ENCODE results near the gene COL19A1.

Gene COL19A1

GRCh38 chr6:70040766-70041165 is 174.4 kb downstream of the COL19A1 start:
- H2AFZ ChIP-seq (ENCODE audit: low read length), result no peak overlapping the region
- H3K36me3 ChIP-seq (ENCODE audit: insufficient read depth, low read length), result no peaks in the 10 kb centered on the region
- H3K79me2 ChIP-seq (ENCODE audit: insufficient read depth, low read length), result no peaks in the 10 kb centered on the region
- H3K9me2 ChIP-seq (replicated peaks; ENCODE audit: low read depth, low read length), result no peaks in the 10 kb centered on the region
- H4K20me1 ChIP-seq (ENCODE audit: insufficient read depth, low read length, poor library complexity, severe bottlenecking), result no peaks in the 10 kb centered on the region
- H3K9me3 ChIP-seq (ENCODE audit: insufficient read depth, low read depth, low read length), result no peaks in the 10 kb centered on the region
- H3K4me3 ChIP-seq (ENCODE audit: low read length, poor library complexity, severe bottlenecking), result no peak overlapping the region
- no peaks in the 10 kb centered on the region for H3F3A ChIP-seq (ENCODE audit: low read depth)
- H3K4me2 ChIP-seq (ENCODE audit: low read depth, low read length, poor library complexity, severe bottlenecking), result no peak overlapping the region
- no peak overlapping the region for H3K9ac ChIP-seq (ENCODE audit: low read depth, low read length, poor library complexity, severe bottlenecking)
- TF ChIP-seq CTCF (conservative IDR thresholded peaks at IDR 0.05; ENCODE audit: low read length), result no peak
- no peak for TF ChIP-seq EZH2phosphoT487 (IDR thresholded peaks at IDR 0.05; ENCODE audit: borderline replicate concordance)
- H3K27me3 ChIP-seq (ENCODE audit: insufficient read depth, low read length, poor library complexity, severe bottlenecking), result no peaks in the 10 kb centered on the region
- no peaks in the 10 kb centered on the region for H3K4me1 ChIP-seq (ENCODE audit: insufficient read depth, low read length, poor library complexity, severe bottlenecking)

- H3K27me3 ChIP-seq (ENCODE audit: insufficient read depth, low read length, poor library complexity, severe bottlenecking), result no peaks in the 10 kb centered on the region
- TF ChIP-seq CTCF (conservative IDR thresholded peaks at IDR 0.05; ENCODE audit: low read length), result no peak
- no peak for TF ChIP-seq EZH2phosphoT487 (IDR thresholded peaks at IDR 0.05; ENCODE audit: borderline replicate concordance)
- H4K20me1 ChIP-seq (ENCODE audit: insufficient read depth, low read length, poor library complexity, severe bottlenecking), result no peaks in the 10 kb centered on the region
- H3K4me1 ChIP-seq (ENCODE audit: insufficient read depth, low read length, poor library complexity, severe bottlenecking), result no peaks in the 10 kb centered on the region
- no peaks in the 10 kb centered on the region for H3K79me2 ChIP-seq (ENCODE audit: insufficient read depth, low read length)
- H3K9me3 ChIP-seq (ENCODE audit: insufficient read depth, low read depth, low read length), result no peaks in the 10 kb centered on the region
- H3K9ac ChIP-seq (ENCODE audit: low read depth, low read length, poor library complexity, severe bottlenecking), result no peak overlapping the region
- H3F3A ChIP-seq (ENCODE audit: low read depth), result no peaks in the 10 kb centered on the region
- no peak overlapping the region for H3K4me2 ChIP-seq (ENCODE audit: low read depth, low read length, poor library complexity, severe bottlenecking)
- H3K36me3 ChIP-seq (ENCODE audit: insufficient read depth, low read length), result no peaks in the 10 kb centered on the region
- H2AFZ ChIP-seq (ENCODE audit: low read length), result no peak overlapping the region
- H3K4me3 ChIP-seq (ENCODE audit: low read length, poor library complexity, severe bottlenecking), result no peak overlapping the region
- no peaks in the 10 kb centered on the region for H3K9me2 ChIP-seq (replicated peaks; ENCODE audit: low read depth, low read length)
These were observed 175.1 kb downstream of the COL19A1 start for GRCh38 chr6:70041411-70041810.

DNA sequence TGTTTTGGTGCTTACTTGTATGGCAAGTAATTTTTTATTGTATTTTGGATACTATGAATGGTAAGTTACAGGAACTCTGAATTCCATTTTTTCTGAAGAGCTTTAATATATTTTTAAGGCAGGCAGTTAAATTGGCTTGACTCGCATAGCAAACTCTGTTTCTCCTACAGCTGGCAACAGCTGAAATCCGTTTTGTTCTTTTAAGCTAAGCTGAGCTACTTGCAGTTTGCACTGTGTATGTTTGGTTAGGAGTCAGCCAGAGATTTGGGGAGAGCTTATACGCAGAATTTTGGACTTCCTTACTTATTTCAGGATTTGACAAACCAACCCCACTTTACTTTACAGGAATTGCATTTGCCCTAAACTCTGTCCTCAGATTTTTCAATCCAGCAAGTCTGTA is 179.1 kb downstream of the COL19A1 start:
- Histone ChIP-seq H3K9me3 (ENCODE audit: insufficient read depth, low read depth, low read length) (no peaks in the 10 kb centered on the region), H3K27me3 (ENCODE audit: insufficient read depth, low read length, poor library complexity, severe bottlenecking) (no peaks in the 10 kb centered on the region), H3K4me1 (ENCODE audit: insufficient read depth, low read length, poor library complexity, severe bottlenecking) (no peaks in the 10 kb centered on the region), H3K4me2 (ENCODE audit: low read depth, low read length, poor library complexity, severe bottlenecking) (no peak overlapping the region), H2AFZ (ENCODE audit: low read length) (no peak overlapping the region), H3K9me2 (replicated peaks; ENCODE audit: low read depth, low read length) (no peaks in the 10 kb centered on the region), H3K36me3 (ENCODE audit: insufficient read depth, low read length) (no peaks in the 10 kb centered on the region), H3K4me3 (ENCODE audit: low read length, poor library complexity, severe bottlenecking) (no peak overlapping the region), H4K20me1 (ENCODE audit: insufficient read depth, low read length, poor library complexity, severe bottlenecking) (no peaks in the 10 kb centered on the region), H3F3A (ENCODE audit: low read depth) (no peaks in the 10 kb centered on the region), H3K9ac (ENCODE audit: low read depth, low read length, poor library complexity, severe bottlenecking) (no peak overlapping the region), H3K79me2 (ENCODE audit: insufficient read depth, low read length) (no peaks in the 10 kb centered on the region)
- no peak for TF ChIP-seq CTCF (conservative IDR thresholded peaks at IDR 0.05; ENCODE audit: low read length)
- no peak for TF ChIP-seq EZH2phosphoT487 (IDR thresholded peaks at IDR 0.05; ENCODE audit: borderline replicate concordance)

Measured in Loucy (cell line).